Activated naive CD4-positive, alpha-beta T cell treated with Interleukin-2 at 50 U/mL for 16 hours (primary cell): ENCODE measurements around the gene P4HA1.
"Not testable (repeated sequence)": the region's sequence is repeated elsewhere in the genome, so short reads cannot be mapped to it uniquely, and the experiment has no call there.

Experiments
- DNase-seq: peaks from one replicate; pipeline ENCODE4 v3.0.0-alpha.2; 2020

P4HA1 gene

DNA sequence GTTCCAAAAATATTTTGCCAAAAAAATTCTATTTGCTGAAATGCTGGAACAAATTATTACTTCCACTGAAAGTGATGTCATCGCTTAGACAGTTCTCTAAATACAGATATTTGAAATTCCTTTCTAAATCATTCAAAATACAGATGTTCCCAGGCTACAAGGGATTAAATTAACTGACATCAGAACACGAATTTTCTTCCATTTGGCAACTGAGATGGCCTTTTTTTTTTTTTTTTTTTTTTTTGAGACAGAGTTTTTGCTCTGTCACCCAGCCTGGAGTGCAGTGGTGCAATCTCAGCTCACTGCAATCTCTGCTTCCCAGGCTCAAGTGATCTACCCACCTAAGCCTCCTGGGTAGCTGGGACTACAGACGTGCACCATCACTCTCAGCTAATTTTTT is 57.0 kb downstream of the P4HA1 start:
- no peak for DNase-seq

DNA sequence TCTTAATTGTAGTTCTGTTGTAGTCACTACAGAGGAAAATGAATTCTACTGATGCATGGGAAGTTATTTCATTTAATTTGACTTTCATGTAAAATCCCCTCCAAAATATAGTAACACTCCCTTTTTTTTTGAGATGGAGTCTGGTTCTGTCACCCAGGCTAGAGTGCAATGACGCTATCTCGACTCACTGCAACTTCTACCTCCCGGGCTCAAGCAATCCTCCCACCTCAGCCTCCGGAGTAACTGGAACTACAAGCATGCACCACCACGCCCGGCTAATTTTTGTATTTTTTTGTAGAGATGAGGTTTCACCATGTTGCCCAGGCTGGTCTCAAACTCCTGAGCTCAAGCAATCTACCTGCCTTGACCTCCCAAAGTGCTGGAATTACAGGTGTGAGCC is 60.4 kb downstream of the P4HA1 start:
- DNase-seq = not testable (repeated sequence)

DNA sequence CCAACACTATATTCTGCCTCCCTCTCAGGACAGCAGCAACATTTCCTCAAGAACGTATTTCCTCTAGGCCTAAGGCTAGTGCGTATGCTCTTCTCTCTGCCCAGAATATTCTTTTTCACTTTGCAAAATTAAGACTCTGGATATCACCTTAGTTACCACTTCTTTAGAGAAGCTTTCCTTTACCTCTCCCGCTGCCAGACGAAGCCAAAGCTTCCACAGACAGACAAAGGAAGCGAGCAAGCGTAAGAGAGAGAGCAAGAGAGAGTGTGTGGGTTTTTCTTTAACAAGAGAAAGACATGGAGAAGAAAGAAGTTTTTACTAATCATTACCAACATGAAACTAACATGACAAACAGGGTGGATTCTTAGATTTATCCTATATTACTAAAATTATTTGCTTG is 64.1 kb downstream of the P4HA1 start:
- no peak for DNase-seq

DNA sequence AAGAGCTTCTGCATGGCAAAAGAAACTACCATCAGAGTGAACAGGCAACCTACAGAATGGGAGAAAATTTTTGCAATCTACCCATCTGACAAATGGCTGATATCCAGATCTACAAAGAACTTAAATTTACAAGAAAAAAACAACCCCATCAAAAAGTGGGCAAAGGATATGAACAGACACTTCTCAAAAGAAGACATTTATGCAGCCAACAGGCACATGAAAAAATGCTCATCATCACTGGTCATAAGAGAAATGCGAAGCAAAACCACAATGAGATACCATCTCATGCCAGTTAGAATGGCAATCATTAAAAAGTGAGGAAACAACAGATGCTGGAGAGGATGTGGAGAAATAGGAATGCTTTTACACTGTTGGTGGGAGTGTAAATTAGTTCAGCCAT is 70.0 kb downstream of the P4HA1 start:
- not testable (repeated sequence) for DNase-seq

DNA sequence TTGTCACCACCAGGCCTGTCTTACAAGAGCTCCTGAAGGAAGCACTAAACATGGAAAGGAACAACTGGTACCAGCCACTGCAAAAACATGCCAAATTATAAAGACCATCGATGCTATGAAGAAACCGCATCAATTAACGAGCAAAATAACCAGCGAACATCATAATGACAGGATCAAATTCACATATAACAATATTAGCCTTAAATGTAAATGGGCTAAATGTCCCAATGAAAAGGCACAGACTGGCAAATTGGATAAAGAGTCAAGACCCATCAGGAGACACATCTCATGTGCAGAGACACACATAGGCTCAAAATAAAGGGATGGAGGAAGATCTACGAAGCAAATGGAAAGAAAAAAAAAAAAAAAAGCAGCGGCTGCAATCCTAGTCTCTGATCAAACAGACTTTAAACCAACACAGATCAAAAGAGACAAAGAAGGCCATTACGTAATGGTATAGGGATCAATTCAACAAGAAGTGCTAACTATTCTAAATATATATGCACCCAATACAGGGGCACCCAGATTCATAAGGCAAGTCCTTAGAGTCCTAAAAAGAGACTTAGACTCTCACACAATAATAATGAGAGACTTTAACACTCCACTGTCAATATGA is 73.1 kb downstream of the P4HA1 start:
- DNase-seq = not testable (repeated sequence)

DNA sequence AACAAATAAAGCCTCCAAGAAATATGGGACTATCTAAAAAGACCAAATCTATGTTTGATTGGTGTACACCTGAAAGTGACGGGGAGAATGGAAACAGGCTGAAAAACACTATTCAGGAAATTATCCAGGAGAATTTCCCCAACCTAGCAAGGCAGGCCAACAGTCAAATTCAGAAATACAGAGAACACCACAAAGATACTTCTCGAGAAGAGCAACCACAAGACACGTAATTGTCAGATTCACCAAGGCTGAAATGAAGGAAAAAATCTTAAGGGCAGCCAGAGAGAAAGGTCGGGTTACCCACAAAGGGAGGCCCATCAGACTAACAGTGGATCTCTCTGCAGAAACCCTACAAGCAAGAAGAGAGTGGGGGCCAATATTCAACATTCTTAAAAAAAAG is 73.7 kb downstream of the P4HA1 start:
- not testable (repeated sequence) for DNase-seq

DNA sequence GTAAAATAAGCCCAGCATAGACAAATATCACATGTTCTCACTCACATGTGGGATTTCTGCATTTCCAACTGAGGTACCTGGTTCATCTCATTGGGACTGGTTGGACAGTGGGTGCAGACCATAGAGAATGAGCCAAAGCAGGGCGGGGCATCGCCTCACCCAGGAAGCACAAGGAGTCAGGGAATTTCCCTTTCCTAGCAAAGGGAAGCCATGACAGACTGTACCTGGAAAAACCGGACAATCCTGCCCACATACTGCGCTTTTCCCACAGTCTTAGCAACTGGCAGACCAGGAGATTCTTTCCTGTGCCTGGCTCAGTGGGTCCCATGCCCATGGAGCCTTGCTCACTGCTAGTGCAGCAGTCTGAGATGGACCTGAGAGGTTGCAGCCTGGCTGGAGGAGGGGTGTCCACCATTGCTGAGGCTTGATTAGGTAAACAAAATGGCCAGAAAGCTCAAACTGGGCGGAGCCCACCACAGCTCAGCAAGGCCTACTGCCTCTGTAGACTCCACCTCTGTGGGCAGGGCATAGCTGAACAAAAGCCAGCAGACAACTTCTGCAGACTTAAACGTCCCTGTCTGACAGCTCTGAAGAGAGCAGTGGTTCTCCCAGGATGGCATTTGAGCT is 75.0 kb downstream of the P4HA1 start:
- DNase-seq = not testable (repeated sequence)

DNA sequence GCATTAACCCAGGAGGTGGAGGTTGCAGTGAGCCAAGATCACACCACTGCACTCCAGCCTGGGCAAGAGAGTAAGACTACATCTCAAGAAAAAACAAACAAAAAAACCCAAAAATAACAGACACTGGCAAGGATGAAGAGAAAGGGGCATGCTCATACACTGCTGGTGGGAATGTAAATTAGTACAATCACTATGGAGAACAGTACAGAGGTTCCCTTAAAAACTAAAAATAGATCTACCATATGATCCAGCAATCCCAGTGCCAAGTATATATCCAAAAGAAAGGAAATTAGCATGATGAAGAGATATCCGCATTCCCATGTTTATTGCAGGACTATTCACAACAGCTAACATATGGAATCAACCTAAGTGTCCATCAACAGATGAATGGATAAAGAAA is 75.6 kb downstream of the P4HA1 start:
- DNase-seq = no peak

DNA sequence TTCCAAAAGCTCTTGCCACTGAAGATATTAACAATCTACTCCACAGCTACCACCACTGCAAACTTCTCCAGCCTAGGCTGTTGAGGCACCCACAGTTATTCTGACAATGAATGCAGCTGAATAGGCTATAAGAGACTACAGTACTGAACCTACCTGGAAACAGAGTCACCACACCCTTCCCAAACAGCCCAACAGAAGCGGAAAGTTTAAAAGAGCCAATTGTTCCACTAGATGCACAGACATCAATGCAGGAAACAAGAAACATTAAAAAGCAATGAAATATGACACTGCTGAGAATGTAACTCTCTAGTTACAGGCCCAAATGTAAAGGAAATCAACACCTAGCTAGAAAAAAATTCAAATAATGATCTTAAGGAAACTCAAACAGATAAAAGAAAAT is 77.6 kb downstream of the P4HA1 start:
- DNase-seq = no peak

DNA sequence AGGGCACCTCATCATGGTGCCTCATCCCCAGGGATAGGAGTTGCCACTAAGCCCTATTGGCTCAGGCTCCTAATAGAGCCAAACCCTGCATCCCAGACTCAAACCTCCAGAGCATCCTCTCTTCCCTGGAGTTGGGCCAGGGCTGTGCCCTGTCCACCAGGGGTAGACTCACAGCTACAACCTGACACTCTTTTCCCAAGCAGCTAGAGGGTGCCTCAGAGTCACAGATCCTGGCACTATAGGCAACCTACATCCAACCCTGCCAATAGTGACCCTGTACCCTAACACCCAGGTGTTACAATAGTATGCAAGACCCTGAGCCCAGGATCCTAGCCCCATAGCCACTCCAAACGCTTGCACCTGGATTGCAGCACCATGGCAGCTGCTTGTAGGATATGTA is 78.0 kb downstream of the P4HA1 start:
- DNase-seq = no peak

DNA sequence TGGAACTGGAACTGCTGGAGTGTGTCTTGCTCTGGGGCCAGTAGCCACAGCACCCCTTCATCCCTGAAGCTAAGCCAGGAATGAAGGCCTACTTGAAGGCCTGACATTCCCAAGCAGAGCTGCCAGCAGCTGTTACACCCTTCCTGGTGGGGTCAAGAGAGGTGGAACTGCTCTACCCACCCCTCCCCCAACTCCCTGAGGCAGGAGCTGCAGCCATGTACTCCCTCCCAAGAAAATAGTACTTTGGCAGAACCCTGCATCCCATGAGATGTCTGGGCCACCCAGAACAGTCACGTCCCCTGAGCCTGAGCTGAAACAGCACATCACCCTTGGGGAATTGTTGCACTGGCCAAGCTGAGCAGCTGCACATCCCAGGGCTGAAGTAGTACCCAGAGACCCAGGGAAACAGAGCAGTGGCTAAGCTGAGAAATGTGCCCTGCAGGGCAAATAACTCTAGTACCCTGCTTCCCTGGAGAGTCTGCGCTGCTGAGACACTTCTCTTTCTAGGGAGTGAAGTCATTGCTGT is 78.6 kb downstream of the P4HA1 start:
- DNase-seq = no peak

DNA sequence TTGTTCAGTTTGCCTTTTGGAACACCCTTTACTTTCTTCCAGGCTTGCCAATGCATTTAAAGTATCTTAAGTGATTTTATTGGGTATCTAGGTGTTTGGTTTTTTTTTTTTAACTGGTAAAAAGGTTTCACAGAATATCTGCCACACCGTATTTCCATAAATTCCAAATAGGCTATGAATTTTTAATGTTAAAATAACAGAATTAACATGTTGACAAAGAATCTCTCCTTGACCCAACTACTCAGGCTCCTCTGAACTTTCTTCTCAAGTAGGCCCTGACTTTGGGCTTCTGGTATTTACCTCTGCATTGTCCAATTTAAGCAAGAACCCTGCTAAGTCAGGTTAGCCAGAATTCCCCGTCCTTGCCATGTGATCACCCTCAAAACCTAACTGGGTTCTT is 80.9 kb downstream of the P4HA1 start:
- no peak for DNase-seq

DNA sequence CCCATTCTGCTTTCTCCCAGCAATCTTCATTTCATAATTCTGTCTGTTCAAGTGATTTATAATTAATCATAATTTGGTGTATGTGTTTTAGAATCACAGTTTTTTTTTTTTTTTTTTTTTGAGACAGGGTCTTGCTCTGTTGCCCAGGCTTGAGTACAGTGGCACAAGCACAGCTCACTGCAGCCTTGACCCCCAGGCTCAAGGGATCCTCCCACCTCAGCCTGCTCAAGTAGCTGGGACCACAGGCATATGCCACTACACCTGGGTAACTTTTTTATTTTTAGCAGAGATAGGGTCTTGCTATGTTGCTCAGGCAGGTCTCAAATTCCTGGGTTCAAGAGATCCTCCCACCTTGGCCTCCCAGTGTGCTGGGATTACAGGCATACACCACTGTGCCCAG is 92.8 kb downstream of the P4HA1 start:
- DNase-seq = no peak

DNA sequence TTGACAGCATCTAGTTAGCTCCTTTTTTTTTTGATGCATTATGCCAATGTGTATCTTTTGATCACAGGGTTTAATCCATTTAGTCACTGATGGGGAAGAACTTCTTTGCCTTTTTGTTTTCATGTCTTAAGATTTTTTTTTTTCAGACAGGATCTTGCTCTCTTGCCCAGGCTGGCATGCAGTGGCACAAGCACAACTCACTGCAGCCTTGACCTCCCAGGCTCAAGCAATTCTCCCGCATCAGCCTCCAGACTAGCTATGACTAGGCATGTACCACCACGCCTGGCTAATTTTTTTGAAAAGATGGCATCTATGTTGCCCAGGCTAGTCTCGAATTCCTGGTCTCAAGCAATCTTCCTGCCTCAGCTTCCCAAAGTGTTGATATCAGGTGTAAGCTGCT is 95.7 kb downstream of the P4HA1 start:
- no peak for DNase-seq

DNA sequence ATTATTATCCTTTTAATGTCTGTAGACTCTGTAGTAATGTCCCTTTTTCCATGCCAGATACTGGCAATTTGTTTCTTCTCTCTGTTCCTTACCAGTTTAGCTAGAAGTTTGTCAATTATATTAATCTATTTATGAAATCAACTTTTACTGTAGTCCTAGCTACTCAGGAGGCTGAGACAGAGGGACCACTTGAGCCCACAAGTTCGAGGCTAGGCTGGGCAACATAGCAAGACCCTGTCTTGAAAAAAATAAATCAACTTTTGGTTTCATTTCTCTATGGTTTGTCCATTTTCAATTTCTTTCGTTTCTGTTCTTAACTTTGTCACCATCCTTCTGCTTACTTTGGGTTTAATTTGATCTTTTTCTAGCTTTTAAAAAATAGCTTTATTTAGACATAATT is 99.6 kb downstream of the P4HA1 start:
- no peak for DNase-seq

DNA sequence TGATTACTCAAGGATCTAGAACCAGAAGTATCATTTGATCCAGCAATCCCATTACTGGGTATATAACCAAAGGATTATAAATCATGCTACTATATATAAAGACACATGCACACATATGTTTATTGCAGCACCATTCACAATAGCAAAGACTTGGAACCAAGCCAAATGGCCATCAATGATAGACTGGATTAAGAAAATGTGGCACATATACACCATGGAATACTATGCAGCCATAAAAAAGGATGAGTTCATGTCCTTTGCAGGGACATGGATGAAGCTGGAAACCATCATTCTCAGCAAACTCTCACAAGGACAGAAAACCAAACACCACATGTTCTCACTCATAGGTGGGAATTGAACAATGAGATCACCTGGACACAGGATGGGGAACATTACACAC is 101.2 kb downstream of the P4HA1 start:
- not testable (repeated sequence) for DNase-seq

DNA sequence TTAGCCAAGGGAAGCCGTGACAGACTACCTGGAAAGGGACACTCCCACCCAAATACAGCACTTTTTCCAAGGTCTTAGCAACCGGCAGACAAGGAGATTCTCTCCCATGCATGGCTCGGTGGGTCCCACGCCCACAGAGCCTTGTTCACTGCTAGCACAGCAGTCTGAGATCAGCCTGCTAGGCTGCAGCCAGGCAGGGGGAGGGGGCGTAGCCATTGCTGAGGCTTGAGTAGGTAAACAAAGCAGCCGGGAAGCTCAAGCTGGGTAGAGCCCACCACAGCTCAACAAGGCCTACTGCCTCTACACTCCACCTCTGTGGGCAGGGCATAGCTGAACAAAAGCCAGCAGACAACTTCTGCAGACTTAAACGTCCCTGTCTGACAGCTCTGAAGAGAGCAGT is 106.9 kb downstream of the P4HA1 start:
- not testable (repeated sequence) for DNase-seq

DNA sequence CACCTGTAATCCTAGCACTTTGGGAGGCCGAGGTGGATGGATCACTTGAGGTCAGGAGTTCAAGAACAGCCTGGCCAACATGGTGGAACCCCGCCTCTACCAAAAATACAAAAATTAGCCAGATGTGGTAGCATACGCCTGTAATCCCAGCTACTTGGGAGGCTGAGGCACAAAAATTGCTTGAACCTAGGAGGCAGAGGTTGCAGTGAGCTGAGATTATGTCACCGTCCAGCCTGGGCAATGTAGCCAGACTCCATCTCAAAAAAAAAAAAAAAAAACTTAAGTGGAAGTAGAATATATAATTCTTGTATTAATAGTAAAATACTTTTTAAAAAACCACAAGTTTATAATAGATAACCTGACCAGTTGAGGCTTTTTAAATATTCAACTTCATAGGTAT is 112.0 kb downstream of the P4HA1 start:
- not testable (repeated sequence) for DNase-seq

DNA sequence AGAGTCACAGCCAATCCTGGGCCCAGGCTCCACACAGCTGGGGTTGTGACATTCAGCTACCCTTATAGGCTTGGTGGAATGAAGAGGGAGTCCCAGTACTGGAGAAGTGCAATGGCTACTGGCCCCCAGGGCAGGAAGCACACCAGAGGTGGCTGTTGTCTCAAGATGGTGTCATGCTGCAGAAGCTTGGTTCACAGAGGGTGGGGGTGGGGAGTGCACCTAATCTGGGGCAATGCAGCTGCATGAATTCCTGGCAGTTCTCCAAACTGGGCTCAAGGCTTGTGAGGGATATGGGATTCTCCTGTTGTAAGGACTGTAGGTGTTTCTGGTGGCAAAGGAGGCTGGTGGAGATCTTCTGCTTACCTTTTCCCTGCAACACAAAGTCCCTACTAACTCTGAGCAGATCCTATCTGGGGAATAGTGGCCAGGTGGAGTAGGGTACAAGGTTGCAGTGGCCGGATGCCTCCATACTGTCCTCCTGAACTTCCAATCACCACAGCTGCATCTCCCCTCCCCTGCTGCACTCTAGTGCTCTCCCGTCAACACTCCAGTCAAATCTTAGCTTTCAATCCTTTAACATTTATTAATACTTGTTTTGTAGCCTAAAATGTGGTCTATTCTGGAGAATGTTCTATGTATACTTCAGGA is 114.7 kb downstream of the P4HA1 start:
- DNase-seq = no peak

DNA sequence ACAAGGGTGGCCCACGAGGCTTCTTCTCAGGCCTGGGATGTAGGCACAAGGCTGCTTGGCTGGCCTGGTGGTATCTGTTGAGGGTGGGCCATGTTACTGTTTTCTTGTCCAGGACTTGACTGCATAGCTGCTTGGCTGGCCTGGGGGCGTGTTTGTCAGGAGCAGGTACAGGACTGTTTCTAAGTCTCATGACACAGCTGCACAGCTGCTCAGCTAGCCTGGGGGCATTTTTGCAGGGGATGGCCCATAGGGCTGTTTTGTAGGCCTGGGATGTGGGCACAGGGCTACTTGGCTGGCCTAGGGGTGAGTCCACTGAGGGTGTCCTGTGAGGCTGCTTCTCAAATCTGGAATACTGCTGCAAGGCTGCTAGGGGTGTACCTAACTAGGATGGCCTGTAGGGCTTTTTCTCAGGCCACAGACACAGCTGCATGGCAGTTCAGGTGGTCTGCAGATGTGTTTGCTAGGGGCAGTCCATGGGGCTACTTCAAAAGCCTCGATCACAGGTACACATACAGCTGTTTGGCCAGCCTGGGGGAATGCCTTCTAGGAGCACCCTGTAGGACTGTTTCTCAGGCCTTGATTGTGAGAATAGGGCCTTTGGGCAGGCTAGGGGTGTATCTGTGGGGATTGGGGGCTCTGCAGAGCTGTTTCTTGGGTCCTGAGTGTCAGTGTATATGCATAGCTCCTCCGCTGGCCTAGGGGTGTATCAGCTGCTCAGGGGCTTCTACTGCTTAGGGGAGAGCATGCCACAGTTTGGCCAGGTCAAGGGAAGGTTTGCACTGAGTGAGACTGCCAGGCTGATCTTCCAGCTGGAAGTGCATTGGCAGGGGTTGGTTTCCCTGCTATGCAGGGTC is 115.4 kb downstream of the P4HA1 start:
- DNase-seq = no peak

DNA sequence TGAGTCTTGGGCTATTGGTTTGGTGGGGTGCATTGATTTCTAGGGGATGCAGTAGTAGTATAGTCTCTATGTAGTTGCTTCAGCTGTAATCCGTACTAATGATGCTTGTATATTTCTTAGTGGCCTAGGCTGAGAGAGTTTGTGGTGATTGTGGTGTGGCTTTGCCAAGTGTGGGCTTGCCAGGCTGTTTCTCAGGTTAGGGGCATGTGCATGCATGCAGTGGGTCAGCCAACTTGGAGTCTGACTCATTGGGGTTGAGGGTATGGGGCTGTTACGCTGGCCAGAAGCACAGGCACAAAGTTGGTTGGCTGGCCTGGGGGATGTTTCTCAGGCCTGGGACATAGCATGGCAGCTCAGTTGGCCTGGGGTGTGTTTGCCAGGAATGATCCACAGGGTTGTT is 116.3 kb downstream of the P4HA1 start:
- no peak for DNase-seq

DNA sequence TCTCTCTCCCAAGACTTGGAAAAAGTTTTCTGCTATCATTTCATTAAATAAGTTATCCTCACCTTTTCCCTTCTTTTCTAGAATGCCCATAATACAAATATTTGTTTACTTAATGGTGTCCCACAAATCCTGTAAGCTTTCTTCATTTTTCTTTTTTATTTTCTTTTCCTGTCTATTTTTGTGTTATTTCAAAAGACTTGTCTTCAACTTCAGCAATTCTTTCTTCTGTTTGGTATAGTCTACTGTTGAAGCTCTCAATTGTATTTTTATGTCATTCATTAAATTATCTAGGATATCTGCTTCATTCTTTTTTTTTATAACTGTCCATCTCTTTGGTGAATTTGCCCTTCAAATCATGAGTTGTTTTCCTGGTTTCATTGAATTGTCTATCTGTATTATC is 117.0 kb downstream of the P4HA1 start:
- DNase-seq = no peak

DNA sequence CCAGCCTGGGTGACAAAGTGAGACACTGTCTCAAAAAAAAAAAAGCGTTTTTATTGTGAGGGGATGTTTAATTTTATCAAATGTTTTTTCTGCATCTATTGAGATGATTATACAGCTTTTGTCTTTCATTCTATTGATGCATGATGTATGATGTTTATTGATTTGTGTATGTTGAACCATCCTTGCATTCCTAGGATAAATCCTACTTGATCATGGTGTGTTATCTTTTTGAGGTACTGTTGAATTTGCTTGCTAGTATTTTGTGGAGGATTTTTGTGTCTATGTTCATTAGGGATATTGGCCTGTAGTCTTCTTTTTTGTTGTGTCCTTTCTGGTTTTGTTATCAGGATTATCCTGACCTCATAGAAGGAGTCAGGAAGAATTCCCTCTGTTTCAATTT is 119.8 kb downstream of the P4HA1 start:
- DNase-seq = no peak
